ENCODE data around the gene TRAPPC3L.
A peak's percentile ranks its signal among the peaks of the same experiment; 100 is the strongest.

DNA sequence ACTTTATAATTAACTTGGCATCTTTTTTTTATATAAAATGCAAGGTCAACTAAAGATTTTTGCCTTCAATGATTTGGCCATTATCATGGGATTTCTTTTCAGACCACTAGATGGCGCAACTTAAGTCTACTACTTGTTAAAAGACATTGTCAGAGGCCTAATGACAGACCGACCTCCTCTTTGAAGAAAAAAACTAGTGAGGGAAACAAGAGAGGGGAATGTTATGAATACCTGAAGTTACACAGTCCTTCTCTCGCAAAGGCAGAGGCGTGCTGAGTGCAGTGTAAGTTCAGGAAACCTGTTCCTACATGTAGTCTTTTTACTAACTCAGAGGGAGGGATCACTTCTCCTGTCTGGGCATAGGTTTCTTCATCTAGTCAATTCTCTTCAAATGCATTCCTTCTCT is 9.3 kb downstream of the TRAPPC3L start:
- TF ChIP-seq, protein P1, sequence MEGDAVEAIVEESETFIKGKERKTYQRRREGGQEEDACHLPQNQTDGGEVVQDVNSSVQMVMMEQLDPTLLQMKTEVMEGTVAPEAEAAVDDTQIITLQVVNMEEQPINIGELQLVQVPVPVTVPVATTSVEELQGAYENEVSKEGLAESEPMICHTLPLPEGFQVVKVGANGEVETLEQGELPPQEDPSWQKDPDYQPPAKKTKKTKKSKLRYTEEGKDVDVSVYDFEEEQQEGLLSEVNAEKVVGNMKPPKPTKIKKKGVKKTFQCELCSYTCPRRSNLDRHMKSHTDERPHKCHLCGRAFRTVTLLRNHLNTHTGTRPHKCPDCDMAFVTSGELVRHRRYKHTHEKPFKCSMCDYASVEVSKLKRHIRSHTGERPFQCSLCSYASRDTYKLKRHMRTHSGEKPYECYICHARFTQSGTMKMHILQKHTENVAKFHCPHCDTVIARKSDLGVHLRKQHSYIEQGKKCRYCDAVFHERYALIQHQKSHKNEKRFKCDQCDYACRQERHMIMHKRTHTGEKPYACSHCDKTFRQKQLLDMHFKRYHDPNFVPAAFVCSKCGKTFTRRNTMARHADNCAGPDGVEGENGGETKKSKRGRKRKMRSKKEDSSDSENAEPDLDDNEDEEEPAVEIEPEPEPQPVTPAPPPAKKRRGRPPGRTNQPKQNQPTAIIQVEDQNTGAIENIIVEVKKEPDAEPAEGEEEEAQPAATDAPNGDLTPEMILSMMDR (IDR thresholded peaks at IDR 0.05) = peak; percentile 45 to 86 (median 54)
- TF ChIP-seq POLR2A (IDR thresholded peaks at IDR 0.05) = no peak
